ENCODE results near the gene HNF1A.

The HNF1A gene

DNA sequence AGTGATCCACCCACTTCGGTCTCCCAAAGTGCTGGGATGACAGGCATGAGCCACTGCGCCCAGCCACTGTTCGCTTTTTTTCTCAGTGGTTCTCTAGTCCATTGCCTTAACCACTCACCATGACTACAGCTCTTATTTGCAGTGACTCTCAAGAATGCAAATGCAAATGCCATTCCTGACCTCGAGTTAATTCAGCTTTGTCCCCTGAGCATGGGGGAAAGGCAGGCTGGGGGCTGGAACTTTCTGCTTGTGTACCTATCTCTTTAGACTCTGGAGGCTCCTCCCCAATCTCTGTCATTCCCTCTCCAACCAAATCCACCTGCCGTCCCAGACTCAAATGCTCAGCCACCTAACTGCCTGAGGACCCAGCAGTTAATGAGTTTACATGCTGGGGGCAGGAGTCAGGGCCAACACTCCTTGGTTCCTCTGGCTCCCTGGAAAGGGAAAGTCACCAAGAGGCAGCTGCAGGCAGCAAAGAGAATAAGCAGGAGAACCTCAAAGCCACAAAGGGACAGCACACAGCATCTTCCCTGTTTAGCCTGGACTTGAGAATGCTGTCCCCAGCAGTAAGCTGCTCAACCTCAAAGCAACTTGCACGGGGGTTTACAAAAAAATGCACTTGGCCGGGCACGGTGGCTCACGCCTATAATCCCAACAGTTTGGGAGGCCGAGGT is 5.3 kb upstream of the HNF1A start:
- H3K27ac ChIP-seq = no peak overlapping the region
- TF ChIP-seq, protein P1, sequence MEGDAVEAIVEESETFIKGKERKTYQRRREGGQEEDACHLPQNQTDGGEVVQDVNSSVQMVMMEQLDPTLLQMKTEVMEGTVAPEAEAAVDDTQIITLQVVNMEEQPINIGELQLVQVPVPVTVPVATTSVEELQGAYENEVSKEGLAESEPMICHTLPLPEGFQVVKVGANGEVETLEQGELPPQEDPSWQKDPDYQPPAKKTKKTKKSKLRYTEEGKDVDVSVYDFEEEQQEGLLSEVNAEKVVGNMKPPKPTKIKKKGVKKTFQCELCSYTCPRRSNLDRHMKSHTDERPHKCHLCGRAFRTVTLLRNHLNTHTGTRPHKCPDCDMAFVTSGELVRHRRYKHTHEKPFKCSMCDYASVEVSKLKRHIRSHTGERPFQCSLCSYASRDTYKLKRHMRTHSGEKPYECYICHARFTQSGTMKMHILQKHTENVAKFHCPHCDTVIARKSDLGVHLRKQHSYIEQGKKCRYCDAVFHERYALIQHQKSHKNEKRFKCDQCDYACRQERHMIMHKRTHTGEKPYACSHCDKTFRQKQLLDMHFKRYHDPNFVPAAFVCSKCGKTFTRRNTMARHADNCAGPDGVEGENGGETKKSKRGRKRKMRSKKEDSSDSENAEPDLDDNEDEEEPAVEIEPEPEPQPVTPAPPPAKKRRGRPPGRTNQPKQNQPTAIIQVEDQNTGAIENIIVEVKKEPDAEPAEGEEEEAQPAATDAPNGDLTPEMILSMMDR (conservative IDR thresholded peaks at IDR 0.05) = no peak

DNA sequence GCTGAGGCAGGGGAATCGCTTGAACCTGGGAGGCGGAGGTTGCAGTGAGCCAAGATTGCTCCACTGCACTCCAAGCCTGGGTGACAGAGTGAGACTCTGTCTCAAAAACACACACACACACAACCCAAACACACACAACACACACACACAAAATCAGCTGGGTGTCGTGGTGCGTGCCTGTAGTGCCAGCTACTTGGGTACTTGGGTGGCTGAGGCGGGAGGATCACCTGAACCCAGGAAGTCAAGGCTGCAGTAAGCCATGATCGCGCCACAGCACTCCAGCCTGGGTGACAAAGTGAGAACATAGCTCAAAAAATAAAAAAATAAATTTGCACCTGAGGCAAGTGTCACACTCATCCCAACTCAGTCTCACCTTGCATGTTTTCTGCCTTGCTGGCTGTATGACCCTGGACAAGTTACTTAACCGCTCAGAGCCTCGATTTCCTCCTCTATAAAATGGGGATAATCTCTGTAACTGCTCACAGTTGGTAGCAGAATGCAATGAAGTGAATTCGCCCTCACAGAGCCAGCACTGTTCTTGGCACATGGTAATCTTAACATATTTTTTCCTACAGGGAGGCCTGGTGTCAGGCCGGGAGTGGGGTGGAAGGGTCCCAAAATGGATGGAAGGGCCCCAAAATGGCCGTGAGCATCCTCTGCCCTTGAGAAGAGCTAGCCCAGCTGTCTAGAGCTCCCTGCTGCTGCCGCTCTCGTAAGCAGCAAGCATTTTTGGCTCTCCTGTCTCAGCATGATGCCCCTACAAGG is 630 bp upstream of the HNF1A start:
- H3K27ac ChIP-seq = peak overlapping the region; percentile 87
- TF ChIP-seq, protein P1 (conservative IDR thresholded peaks at IDR 0.05) = no peak

DNA sequence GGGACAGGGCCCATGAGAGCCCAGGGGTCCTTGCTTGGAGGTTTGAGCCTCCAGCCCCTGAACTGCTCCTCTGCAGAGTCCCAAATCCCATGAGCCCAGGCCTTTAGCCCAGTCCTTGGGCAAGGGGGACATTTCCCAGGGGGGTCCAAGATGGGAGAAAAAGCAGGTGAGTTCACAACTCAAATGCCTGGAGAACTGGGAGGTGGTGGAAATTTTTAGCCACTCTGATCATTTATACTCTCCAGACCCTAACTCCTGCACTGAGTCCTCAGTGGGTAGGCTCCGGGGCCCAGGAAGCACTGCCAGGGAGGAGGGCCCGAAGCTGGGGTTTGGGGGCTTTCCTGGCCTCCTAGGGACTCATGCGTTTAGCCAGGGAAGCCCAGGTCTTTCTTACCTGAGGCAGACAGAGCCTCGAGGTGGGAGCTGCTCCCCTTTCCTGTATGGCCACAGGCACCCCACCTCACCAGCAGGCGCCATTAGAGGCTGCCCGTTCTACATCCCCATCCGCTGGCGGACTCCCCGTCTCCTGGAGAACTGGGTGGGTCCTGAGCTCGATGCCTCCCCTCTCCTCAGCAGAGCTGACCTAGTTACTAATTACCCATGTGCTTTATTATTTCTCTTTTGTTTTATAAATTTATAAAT is 998 bp downstream of the HNF1A start:
- TF ChIP-seq, protein P1 (conservative IDR thresholded peaks at IDR 0.05) = no peak
- peak overlapping the region; percentile 87 for H3K27ac ChIP-seq

- TF ChIP-seq, protein P1 (conservative IDR thresholded peaks at IDR 0.05) = no peak
- H3K27ac ChIP-seq = peak overlapping the region; percentile 87
These were observed 1.7 kb downstream of the HNF1A start for GRCh38 chr12:120979862-120980696.

DNA sequence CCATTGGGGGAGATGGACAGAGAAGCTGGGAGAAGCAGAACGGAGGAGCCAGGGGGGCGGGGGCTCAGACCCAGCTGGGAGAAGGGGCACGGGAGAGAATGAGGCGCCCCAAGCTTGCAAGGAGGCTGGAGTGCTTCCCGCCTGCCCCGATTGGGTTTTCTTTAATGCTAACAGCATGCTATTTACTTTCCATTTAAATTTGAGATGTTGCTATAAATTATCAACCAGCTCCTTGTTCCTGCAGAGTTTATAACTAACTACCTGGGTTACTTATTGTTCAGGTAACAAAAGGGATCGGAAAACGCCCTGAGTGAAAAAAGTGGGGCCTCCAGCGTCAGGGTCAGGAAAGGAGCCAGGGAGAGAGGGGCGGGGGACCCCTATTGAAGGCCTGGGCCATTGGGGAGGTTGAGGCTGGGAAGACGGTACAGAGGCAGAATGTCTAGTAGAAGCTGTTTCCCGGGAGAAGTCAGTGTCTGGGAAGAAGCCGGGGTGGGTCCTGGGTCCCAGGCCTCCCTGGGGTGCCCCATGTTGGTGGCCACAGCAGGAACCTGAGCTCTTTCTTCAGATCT is 2.5 kb downstream of the HNF1A start:
- peak overlapping the region; percentile 87 for H3K27ac ChIP-seq

GRCh38 chr12:120981407-120981941 is 3.1 kb downstream of the HNF1A start:
- TF ChIP-seq, protein P1 (conservative IDR thresholded peaks at IDR 0.05) = no peak

More for the DNA sequence above, 2.5 kb downstream of the HNF1A start:
- TF ChIP-seq, protein P1 (conservative IDR thresholded peaks at IDR 0.05) = no peak

More at GRCh38 chr12:120981407-120981941, 3.1 kb downstream of the HNF1A start:
- peak overlapping the region; percentile 87 for H3K27ac ChIP-seq

Data from VCaP (cell line).